AG04449 (cell line): ENCODE measurements around the gene KLF15.

ENCODE experiments used
- CTCF ChIA-PET: fragments of 350-600 bp; formaldehyde crosslinking; extraction: SDS; loops from one replicate; lab custom pipeline; 2021; ENCODE audit warnings: antibody characterized with exemption; lab: Yijun Ruan, JAX
- POLR2A ChIA-PET: fragments of 400-600, 350-600 bp; formaldehyde crosslinking; extraction: SDS; loops from one replicate; lab custom pipeline; 2020; ENCODE audit warnings: antibody characterized with exemption, inconsistent platforms; lab: Yijun Ruan, JAX
- DNase-seq: peaks from one replicate; pipeline ENCODE4 v3.0.0-alpha.2; 2010; ENCODE audit warnings: low read depth, low spot score
- H3K4me3 ChIP-seq: 2 replicates; pipeline ENCODE4 v1.5.1; 2011; ENCODE audit warnings: low read depth, mild to moderate bottlenecking, control low read depth, low read length
- TF ChIP-seq, protein P1 (sequence below): IDR thresholded peaks from one replicate; pipeline ENCODE4 v1.5.1; 2011; ENCODE audit warnings: mild to moderate bottlenecking, moderate library complexity, low read length, control low read depth, inconsistent platforms; ENCODE audit not compliant: insufficient read depth; ENCODE audit errors: missing control alignments

KLF15 gene

DNA sequence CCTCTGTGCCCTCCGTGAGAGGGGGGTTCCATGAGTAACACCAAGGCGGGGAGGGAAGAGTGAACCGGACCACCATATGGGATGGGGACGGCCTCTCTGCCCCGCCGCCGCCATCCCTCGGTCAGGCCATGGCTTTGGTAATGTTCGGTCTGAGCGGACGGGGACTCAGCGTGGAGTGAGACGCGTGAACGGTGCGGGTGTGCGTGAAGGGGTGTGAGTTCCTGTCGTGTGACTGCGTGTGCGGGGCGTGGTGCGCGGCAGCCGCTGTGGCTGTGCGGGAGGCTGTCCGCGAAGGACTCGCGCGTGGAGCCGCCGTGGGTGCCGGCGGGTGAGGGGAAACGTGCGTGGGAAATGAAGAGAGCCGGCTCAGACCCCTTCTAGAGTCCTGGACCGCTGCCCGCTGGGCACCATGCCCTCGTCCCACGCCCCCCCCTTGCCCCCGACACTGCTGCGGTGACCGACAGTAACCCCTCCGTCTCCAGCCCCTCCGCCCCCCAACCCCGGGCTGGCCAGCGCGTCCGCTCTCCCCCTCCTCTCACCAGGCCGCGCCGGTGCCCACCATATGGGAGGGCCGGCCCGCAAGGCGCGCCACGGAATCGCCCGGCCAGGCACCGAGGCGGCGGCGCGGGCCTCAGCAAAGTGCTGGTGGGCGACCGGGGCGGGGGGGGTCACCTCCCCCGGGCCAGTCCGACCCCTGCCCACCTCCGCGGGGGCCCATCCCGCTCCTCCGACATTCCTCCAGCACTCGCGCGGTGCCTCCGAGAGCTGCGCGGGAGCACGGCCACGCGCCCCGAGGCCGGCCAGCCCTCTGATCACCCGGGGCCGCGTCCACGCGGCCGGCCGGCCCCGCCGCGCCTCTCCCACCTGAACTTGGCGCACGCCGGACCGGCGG lies 589 bp downstream of the KLF15 start:
- TF ChIP-seq, protein P1, sequence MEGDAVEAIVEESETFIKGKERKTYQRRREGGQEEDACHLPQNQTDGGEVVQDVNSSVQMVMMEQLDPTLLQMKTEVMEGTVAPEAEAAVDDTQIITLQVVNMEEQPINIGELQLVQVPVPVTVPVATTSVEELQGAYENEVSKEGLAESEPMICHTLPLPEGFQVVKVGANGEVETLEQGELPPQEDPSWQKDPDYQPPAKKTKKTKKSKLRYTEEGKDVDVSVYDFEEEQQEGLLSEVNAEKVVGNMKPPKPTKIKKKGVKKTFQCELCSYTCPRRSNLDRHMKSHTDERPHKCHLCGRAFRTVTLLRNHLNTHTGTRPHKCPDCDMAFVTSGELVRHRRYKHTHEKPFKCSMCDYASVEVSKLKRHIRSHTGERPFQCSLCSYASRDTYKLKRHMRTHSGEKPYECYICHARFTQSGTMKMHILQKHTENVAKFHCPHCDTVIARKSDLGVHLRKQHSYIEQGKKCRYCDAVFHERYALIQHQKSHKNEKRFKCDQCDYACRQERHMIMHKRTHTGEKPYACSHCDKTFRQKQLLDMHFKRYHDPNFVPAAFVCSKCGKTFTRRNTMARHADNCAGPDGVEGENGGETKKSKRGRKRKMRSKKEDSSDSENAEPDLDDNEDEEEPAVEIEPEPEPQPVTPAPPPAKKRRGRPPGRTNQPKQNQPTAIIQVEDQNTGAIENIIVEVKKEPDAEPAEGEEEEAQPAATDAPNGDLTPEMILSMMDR, result no peak
- CTCF ChIA-PET, result interaction anchor here (0.6 to 1.1 kb wide), 2 partner anchors 72 to 223 kb away, joined by 3 to 4 read pairs; no protein-coding TSS in a partner anchor
- POLR2A ChIA-PET, result no interaction called here
- no peak for DNase-seq
- peak overlapping the region; percentile 46 for H3K4me3 ChIP-seq

DNA sequence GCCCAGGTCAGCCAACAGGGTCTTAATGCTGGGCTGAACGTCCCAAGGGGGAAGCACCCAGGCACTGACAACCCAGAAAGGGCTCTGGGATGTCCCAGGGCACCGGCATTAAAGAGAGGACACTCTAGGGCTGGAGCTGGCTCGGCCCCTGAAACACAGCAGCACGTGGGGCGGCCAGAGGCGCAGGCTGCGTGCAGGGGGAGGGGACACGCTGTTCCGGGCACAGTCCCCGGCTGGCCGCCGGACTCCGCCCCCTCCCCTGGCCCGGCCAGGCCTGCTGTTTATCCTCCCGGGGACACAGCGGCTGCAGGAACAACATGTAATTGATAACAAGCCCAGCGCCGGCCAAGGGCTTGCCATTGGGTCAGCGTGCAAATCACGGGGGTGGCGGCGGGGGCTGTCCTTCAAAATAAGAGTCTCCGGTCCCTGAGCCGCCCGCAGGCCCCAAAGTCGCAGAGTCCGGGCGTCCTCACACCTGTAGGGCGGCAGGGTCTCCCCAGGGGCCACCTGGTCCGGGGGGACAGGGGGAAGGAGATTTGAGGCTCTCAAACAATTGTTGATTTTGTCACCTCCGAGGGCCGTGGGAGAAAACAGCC lies 1.3 kb downstream of the KLF15 start:
- ChIA-PET POLR2A (no interaction called here), CTCF (no interaction called here)
- peak overlapping the region; percentile 46 for H3K4me3 ChIP-seq
- no peak for DNase-seq
- TF ChIP-seq, protein P1, result no peak

DNA sequence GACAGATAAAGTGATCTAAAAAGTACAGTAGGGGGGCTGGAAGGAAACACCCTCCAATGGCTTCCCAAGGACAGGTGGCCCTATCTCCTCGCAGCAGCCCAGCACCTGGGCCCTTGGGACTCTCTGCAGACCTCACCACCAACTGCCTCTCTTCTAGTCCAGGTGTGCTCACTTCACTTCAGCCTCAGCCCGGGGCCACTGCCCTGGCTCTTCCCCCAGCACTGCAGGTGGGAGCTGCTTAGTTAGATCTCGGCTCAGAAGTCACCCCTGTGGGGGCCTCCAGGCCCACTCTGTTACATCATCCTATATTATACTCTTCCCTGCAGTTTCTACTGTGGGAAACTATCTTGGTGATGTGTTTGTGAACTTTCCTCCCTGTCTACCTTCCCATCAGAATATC lies 2.0 kb downstream of the KLF15 start:
- ChIA-PET CTCF (no interaction called here), POLR2A (no interaction called here)
- no peak overlapping the region for H3K4me3 ChIP-seq
- DNase-seq, result no peak
- TF ChIP-seq, protein P1, result no peak

DNA sequence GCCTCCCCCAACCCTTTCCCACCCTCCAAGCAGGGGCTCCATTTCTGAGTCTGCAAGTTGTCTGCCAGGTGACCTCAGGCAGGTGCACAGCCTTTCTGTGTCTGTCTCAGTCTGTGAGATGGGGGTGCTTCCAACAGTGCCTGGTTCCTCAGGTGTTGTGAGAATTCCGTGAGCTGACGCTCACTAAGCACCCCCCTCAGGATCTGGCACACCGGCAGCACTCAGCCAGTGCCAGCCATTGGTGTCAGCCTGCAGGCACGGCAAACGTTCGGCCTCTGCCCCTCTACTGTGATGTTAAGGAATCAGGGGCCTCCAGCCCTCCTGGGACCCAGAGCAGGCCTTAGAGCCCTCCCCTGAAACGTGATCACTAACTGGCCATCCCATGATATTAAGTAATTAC lies 2.4 kb downstream of the KLF15 start:
- POLR2A ChIA-PET, result no interaction called here
- CTCF ChIA-PET, result no interaction called here

DNA sequence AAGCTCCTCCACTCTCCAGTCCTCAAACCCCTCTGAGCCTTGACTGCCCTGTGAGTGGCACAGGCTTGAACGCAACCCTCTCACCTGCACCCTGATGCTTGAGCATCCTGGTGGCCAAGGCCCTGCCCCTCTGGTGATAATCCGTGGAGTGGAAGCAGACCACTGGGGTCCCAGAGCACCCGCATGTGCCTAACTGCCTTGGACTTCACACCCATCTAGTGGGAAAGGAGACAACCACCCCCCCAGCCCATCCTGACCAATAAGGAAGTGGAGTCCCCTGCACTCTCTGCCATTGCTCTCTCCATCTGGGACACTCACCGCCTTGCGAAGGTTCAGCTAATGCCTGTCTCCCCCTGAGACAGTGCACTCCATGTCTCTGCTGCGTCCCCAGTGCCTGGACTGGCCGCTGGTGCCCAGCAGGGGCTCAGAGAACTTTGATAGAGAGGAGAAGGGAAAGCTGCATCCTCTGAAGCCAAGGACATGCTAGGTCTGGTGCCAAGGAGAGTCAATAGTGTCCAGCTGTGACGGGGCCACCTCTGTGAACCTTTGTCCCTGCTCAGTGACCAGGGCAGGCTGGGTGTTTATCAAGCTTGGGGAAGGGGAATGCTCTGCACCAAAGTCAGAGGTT lies 3.4 kb downstream of the KLF15 start:
- no peak for DNase-seq
- ChIA-PET POLR2A (no interaction called here), CTCF (no interaction called here)
- TF ChIP-seq, protein P1, result no peak
- no peak overlapping the region for H3K4me3 ChIP-seq

More for the DNA sequence above, 2.4 kb downstream of the KLF15 start:
- no peak overlapping the region for H3K4me3 ChIP-seq
- TF ChIP-seq, protein P1, result no peak
- DNase-seq, result no peak
